ENCODE data around the gene CELSR1. TPM values are rescaled to one million over a fixed set of nuclear protein-coding genes. Genes with fewer than 3 reads are reported as not detected.

CELSR1 gene
- total RNA-seq, 1 donor: 1.1 TPM

GRCh38 chr22:46355996-46356471 lies 181.4 kb downstream of the CELSR1 start:
- TF ChIP-seq CTCF (IDR thresholded peaks at IDR 0.05; ENCODE audit: insufficient read depth, low read length): no peak
- no peak overlapping the region for H3K4me3 ChIP-seq (ENCODE audit: low read depth, low read length)
- DNase-seq (ENCODE audit: low read depth): no peak

GRCh38 chr22:46355369-46355995 lies 181.9 kb downstream of the CELSR1 start:
- peak; percentile 77 for TF ChIP-seq CTCF (IDR thresholded peaks at IDR 0.05; ENCODE audit: insufficient read depth, low read length)
- no peak overlapping the region for H3K4me3 ChIP-seq (ENCODE audit: low read depth, low read length)
- peak; percentile 60 for DNase-seq (ENCODE audit: low read depth)

- no peak for TF ChIP-seq CTCF (IDR thresholded peaks at IDR 0.05; ENCODE audit: insufficient read depth, low read length)
- no peak for DNase-seq (ENCODE audit: low read depth)
- H3K4me3 ChIP-seq (ENCODE audit: low read depth, low read length): no peak overlapping the region
Observed at GRCh38 chr22:46354993-46355305, 182.5 kb downstream of the CELSR1 start.

GRCh38 chr22:46354176-46354992 lies 183.0 kb downstream of the CELSR1 start:
- no peak for DNase-seq (ENCODE audit: low read depth)
- no peak overlapping the region for H3K4me3 ChIP-seq (ENCODE audit: low read depth, low read length)
- TF ChIP-seq CTCF (IDR thresholded peaks at IDR 0.05; ENCODE audit: insufficient read depth, low read length): no peak

GRCh38 chr22:46353483-46354105 lies 183.8 kb downstream of the CELSR1 start:
- TF ChIP-seq CTCF (IDR thresholded peaks at IDR 0.05; ENCODE audit: insufficient read depth, low read length): no peak
- H3K4me3 ChIP-seq (ENCODE audit: low read depth, low read length): no peak overlapping the region
- no peak for DNase-seq (ENCODE audit: low read depth)

- H3K4me3 ChIP-seq (ENCODE audit: low read depth, low read length): no peak overlapping the region
- no peak for TF ChIP-seq CTCF (IDR thresholded peaks at IDR 0.05; ENCODE audit: insufficient read depth, low read length)
- no peak for DNase-seq (ENCODE audit: low read depth)
Observed at GRCh38 chr22:46352691-46353386, 184.6 kb downstream of the CELSR1 start.
